NCI-H2029 treated with DMSO at 0.1 percent for 48 hours (cell line): ENCODE results near the gene TBC1D3K.
"Not testable (repeated sequence)": the region's sequence is repeated elsewhere in the genome, so short reads cannot be mapped to it uniquely, and the experiment has no call there.

Experiments
- DNase-seq: peaks from one replicate; lab custom pipeline; 2025; lab: John Stamatoyannopoulos, UW

TBC1D3K gene

GRCh38 chr17:37924115-37924514, at the start of gene TBC1D3K:
Gene TBC1D3K (plus strand): TSS chr17:37924415. CDS start chr17:37926000, 1,585 bp downstream.
- DNase-seq = not testable (repeated sequence)

- DNase-seq = no peak
These were observed 39.7 kb upstream of the TBC1D3K start for GRCh38 chr17:37884516-37884915.

GRCh38 chr17:37885136-37885535, 39.1 kb upstream of the TBC1D3K start:
- DNase-seq = no peak

GRCh38 chr17:37888881-37889280, 35.3 kb upstream of the TBC1D3K start:
- no peak for DNase-seq

- DNase-seq = not testable (repeated sequence)
These were observed 27.3 kb upstream of the TBC1D3K start for GRCh38 chr17:37896961-37897360.
